HG03039 (cell line): ENCODE data around the gene MLPH.

ENCODE experiments used
- ATAC-seq: cut with Tn5 transposase; IDR thresholded peaks from one replicate; pipeline ENCODE4 v1.9.1; 2021; ENCODE audit warnings: mild to moderate bottlenecking, moderate library complexity; ENCODE audit not compliant: unreplicated experiment

The MLPH gene

DNA sequence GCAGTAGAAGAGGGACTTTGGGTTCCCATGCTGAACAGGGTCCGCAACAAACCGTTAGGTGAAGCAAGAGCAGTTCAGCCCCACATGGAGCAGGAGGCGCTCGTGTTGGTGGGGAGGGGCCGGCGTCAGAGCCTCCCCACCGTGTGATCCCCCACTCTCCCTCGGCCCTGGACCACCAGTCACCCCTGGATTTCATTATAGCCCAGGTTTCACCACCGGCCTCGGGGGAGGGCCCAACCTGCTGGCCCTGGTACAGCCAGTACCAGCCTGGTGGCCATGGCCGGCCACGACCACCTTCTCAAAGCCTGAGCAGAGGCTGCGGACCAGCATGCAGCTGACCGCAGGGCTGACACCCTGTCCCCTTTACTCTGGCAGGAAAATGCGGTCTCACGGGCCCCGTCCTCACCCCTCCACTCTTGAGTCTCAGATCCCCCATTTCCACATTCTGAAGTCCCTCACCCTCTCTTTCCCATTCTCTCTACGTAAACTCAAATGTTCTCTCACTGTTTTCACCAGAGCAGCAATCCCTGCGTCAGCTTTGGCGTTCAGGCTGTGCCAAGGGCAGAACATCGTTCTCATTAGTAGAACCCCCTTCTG is 8.6 kb downstream of the MLPH start:
- no peak for ATAC-seq

GRCh38 chr2:237496428-237496827 is 9.4 kb downstream of the MLPH start:
- ATAC-seq = no peak

- no peak for ATAC-seq
Observed at GRCh38 chr2:237497009-237497837, 10.2 kb downstream of the MLPH start.

- no peak for ATAC-seq
Observed at GRCh38 chr2:237497838-237498186, 10.8 kb downstream of the MLPH start.

- no peak for ATAC-seq
Observed at GRCh38 chr2:237498341-237498740, 11.3 kb downstream of the MLPH start.

DNA sequence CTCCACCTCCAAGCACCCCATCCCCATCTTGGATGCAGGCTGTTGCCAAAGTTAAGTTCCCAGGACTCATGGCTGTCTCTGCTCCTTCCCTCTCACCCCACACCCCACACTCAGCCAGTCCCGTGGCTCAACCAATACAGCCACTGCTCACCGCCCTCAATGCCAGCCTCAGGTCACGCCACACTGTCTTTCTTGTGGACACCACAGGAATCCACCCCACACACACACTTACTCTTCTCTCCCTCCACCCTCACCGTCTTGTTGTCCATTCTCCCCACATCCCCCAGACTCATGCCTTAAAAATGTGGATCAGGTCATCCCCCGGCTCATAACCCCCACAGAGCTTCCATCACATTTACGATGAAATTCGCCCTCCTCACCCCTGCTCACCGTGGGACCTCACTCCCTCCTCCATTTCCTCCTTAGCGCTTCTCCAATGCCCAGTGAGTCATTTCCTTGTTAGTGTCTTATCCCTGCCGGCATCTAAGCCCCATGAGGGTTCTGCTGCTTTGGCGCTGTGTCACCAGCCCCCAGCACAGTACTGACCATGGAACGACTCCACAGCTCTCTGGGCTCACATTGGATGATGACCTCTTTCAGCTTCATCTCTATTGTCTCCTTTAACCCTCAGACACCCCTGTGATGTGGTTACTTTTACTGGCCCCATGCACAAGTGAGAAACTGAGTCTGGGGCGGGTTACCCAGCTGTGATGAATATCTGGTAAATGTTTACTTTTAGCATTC is 13.8 kb downstream of the MLPH start:
- ATAC-seq = no peak

- no peak for ATAC-seq
Observed at GRCh38 chr2:237501892-237502513, 15.0 kb downstream of the MLPH start.

GRCh38 chr2:237503201-237503600 is 16.1 kb downstream of the MLPH start:
- no peak for ATAC-seq

DNA sequence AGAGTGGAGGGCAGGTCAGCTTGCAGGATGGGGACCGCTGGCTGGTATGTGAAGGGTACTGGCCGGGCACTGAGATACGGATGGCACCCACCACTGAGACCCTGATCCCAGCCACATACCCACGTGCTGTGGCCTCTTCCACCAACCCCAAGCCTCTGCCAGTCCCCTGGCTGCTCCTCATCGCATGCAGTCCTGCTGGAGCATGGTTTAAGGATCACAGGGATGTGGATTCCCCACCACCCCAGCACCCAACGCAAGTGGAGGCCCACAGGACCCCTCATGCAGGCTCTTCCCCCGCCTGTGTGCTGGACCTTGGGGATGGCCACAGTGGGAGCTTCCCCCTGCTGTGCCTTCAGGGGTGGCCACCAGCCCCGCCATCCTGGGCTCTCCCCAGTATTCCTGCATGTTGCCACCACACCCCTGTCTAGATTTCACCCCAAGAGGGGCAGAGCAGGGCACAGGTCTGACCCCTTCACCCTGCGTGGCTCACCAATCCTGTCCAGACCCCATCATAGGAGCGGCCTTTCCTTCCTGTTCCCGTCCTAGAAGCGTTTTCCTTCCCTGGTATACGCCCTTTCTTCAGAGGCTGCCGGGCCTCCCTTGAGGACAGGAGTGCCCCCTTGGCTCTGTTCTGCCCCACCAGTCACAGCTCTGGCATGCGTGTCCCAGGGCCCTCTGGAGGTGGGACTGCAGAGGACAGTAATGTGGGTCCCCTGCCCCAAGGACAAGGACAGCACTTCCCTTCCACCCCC is 18.3 kb downstream of the MLPH start:
- no peak for ATAC-seq

DNA sequence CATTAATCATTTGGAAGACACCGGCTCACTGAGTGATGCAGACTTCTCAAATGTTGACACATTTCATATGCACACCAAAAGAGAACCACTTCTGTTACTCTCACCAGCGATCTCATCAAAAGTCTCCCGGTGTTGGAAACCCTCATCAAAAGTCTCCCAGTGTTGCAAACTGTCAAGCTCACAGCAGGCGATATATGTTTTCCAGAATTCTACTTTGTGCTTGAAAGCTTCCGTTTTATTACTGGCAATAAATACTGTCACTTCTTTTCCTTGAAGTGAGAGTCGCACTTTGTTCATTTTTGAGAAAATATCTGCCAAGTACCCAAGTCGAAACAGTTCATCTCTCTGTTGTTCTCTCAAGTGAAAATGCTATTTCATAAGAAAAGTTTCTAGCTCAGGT is 20.5 kb downstream of the MLPH start:
- no peak for ATAC-seq

DNA sequence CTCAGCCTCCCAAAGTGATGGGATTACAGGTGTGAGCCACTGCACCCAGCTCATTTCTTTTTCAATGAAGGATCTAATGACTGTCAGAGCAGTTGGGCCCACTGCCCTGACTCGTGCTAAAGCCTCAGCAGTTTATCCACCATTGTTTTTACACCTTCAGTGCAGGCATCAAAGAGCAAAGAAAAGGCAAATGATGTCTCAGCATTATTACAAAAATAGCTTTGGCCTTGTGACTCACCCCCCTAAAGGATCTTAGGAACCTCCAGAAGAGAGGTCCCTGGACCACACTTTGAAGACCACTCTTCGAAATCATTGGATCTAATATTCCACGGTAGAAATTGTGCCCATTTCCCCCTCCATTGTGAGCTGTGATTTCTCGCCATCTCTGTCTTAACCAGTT is 21.3 kb downstream of the MLPH start:
- no peak for ATAC-seq

GRCh38 chr2:237509151-237509550 is 22.1 kb downstream of the MLPH start:
- ATAC-seq = no peak

DNA sequence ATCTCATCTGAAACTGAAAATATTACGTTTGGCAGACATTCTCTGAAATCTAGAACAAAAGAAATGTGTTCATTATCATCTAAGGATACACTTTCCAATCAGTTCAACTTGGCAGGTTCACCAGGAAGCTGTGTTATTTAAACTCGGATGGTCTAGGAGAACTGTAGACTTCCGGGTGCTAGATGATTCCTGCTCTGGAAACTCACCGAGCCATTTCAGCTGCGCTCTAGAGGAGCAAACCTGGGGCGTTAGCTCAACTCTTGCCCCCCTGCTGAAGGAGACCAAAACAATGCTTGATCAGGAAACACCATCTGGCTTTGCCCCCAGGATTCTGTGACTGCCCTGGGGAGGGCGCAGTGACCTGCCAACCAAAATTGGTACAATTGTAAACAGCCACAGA is 22.9 kb downstream of the MLPH start:
- no peak for ATAC-seq

GRCh38 chr2:237510502-237511217 is 23.6 kb downstream of the MLPH start:
- no peak for ATAC-seq

DNA sequence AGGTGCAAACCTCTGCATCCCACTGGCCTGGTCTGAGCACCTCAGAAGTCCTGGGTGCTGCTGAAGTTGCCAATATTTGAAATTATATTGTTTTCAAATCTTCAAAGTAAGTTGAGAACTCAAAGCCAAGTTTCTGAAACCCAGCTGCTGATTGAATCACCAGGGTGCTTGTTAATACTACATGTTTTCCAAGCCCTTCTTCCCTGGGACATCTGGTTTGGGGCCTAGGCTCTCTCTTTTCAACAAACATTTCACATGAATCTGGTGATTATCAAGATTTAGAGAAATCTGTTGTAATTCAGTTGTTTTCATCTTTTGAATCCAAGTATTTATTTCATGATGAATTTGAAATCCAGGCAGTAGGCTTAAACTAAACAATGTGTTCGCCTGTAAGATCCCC is 24.4 kb downstream of the MLPH start:
- no peak for ATAC-seq

GRCh38 chr2:237511885-237512405 is 24.9 kb downstream of the MLPH start:
- no peak for ATAC-seq

- ATAC-seq = no peak
Observed at GRCh38 chr2:237512774-237513466, 25.9 kb downstream of the MLPH start.

- ATAC-seq = no peak
Observed at GRCh38 chr2:237513693-237514092, 26.6 kb downstream of the MLPH start.

- no peak for ATAC-seq
Observed at GRCh38 chr2:237514474-237515130, 27.6 kb downstream of the MLPH start.
